A549 (cell line): ENCODE results near the gene ADGRG3. TPM values are rescaled to one million over a fixed set of nuclear protein-coding genes. Genes with fewer than 3 reads are reported as not detected.

Experiments used
- ATAC-seq, 2 experiments: fragments of 200-7000 bp in 1 of 2; fragments of >200 bp in 1 of 2; cut with Nextera tagmentation in 1 of 2; cut with Tn5 transposase in 1 of 2; 3 replicates each; pipeline versions ENCODE4 v1.8.0 to v1.9.1; 2018 to 2020; ENCODE audit warnings: mild to moderate bottlenecking in 1 of 2, moderate library complexity in 1 of 2
- CTCF ChIA-PET: fragments of 300-600 bp; sonication (Branson Sonifier 250); formaldehyde crosslinking; extraction: SDS; loops from one replicate; lab custom pipeline; 2021; ENCODE audit warnings: antibody characterized with exemption, inconsistent platforms; lab: Yijun Ruan, JAX
- POLR2A ChIA-PET: fragments of 350-600 bp; formaldehyde crosslinking; extraction: SDS; loops from one replicate; lab custom pipeline; 2021; ENCODE audit warnings: antibody characterized with exemption, inconsistent platforms; lab: Yijun Ruan, JAX
- DNase-seq, 2 experiments: peaks; one replicate each; pipeline versions ENCODE4 v3.0.0 to v3.0.0-alpha.2; 2011 to 2016; ENCODE audit warnings: low read depth in 1 of 2, low spot score in 1 of 2
- FAIRE-seq: peaks from 2 replicates; lab custom pipeline; 2011; peaks lifted over from hg19 to GRCh38; lab: Jason Lieb, UNC
- H3K27ac ChIP-seq, 2 experiments: fragments of >200 bp; sonication (Bioruptor Twin); formaldehyde crosslinking; 3 replicates each; pipeline ENCODE4 v1.5.1; 2016 to 2017
- H3K4me1 ChIP-seq: fragments of >200 bp; sonication (Bioruptor Twin); formaldehyde crosslinking; 3 replicates; pipeline ENCODE4 v1.6.1; 2016
- H3K4me2 ChIP-seq: fragments of >200 bp; sonication (Bioruptor Twin); formaldehyde crosslinking; 3 replicates; pipeline ENCODE4 v1.6.1; 2016
- H3K4me3 ChIP-seq: fragments of >200 bp; sonication (Bioruptor Twin); formaldehyde crosslinking; 3 replicates; pipeline ENCODE4 v1.5.1; 2016
- H3K9me3 ChIP-seq: fragments of >200 bp; sonication (Bioruptor Twin); formaldehyde crosslinking; 3 replicates; pipeline ENCODE4 v1.6.1; 2016
- ATOH8 ChIP-seq: fragments of 250-450 bp; sonication (Bioruptor Pico); IDR thresholded peaks from 2 replicates; pipeline ENCODE4 v1.5.0; 2020; ENCODE audit warnings: low read depth, mild to moderate bottlenecking, moderate library complexity
- CBX2 ChIP-seq: fragments of 200-600 bp; sonication (generic); IDR thresholded peaks from 2 replicates; pipeline ENCODE4 v1.6.1; 2016; ENCODE audit warnings: low read depth, mild to moderate bottlenecking, borderline replicate concordance
- CBX8 ChIP-seq: fragments of 200-600 bp; sonication (generic); IDR thresholded peaks from 2 replicates; pipeline ENCODE4 v1.6.1; 2016
- CHD4 ChIP-seq: fragments of 200-600 bp; sonication (generic); IDR thresholded peaks from 2 replicates; pipeline ENCODE4 v1.6.1; 2016; ENCODE audit warnings: antibody characterized with exemption, mild to moderate bottlenecking, borderline replicate concordance
- E2F6 ChIP-seq: IDR thresholded peaks from 2 replicates; pipeline ENCODE4 v1.6.1; 2012; ENCODE audit warnings: low read depth, borderline replicate concordance
- EHF ChIP-seq: fragments of 250-450 bp; sonication (Bioruptor Pico); IDR thresholded peaks from 2 replicates; pipeline ENCODE4 v1.5.0; 2020; ENCODE audit warnings: mild to moderate bottlenecking
- FOSB ChIP-seq: fragments of 250-450 bp; sonication (Bioruptor Pico); IDR thresholded peaks from 2 replicates; pipeline ENCODE4 v1.5.0; 2020; ENCODE audit warnings: mild to moderate bottlenecking, moderate library complexity
- FOSL2 ChIP-seq, 2 experiments: fragments of 450-650 bp in 1 of 2; fragments of >200 bp in 1 of 2; sonication (Bioruptor Twin) in 1 of 2; formaldehyde crosslinking; IDR thresholded peaks; 2 replicates each; pipeline versions ENCODE4 v1.5.0 to v1.6.1; 2016 to 2020; ENCODE audit warnings: mild to moderate bottlenecking in 1 of 2, moderate library complexity in 1 of 2
- HDAC2 ChIP-seq: fragments of 200-600 bp; sonication (generic); IDR thresholded peaks from 2 replicates; pipeline ENCODE4 v1.6.1; 2016
- HOXB13 ChIP-seq: fragments of 250-450 bp; sonication (Bioruptor Pico); IDR thresholded peaks from 2 replicates; pipeline ENCODE4 v1.5.0; 2020; ENCODE audit warnings: low read depth, mild to moderate bottlenecking, moderate library complexity
- JUNB ChIP-seq: fragments of >200 bp; sonication (Bioruptor Twin); formaldehyde crosslinking; IDR thresholded peaks from 2 replicates; pipeline ENCODE4 v1.6.1; 2016
- KDM1A ChIP-seq: fragments of 200-600 bp; sonication (generic); IDR thresholded peaks from 2 replicates; pipeline ENCODE4 v1.6.1; 2016; ENCODE audit warnings: low read depth, mild to moderate bottlenecking
- KDM5A ChIP-seq: fragments of 200-600 bp; sonication (generic); IDR thresholded peaks from 2 replicates; pipeline ENCODE4 v1.6.1; 2016; ENCODE audit warnings: antibody characterized with exemption, mild to moderate bottlenecking
- MAZ ChIP-seq: fragments of 150-350 bp; IDR thresholded peaks from 2 replicates; pipeline ENCODE4 v1.6.1; 2014; ENCODE audit warnings: antibody characterized with exemption, low read depth, low read length, borderline replicate concordance
- NR3C1 ChIP-seq: fragments of >200 bp; sonication (Bioruptor Twin); formaldehyde crosslinking; IDR thresholded peaks from 3 replicates; pipeline ENCODE4 v1.6.1; 2017
- POLR2AphosphoS2 ChIP-seq: conservative IDR thresholded peaks from 2 replicates; pipeline ENCODE4 v1.6.1; 2012; ENCODE audit warnings: low read length, improper control_type of control experiment, inconsistent platforms
- RAD21 ChIP-seq, 2 experiments: fragments of >200 bp in 1 of 2; sonication (Bioruptor Twin) in 1 of 2; formaldehyde crosslinking in 1 of 2; IDR thresholded peaks in 1 of 2; conservative IDR thresholded peaks in 1 of 2; 2 replicates in 1 of 2; 3 replicates in 1 of 2; pipeline ENCODE4 v1.6.1; 2012 to 2018; ENCODE audit warnings: inconsistent platforms in 1 of 2
- RARB ChIP-seq: fragments of 250-450 bp; sonication (Bioruptor Pico); IDR thresholded peaks from 2 replicates; pipeline ENCODE4 v1.8.0; 2021; ENCODE audit warnings: mild to moderate bottlenecking, moderate library complexity
- RCOR1 ChIP-seq: fragments of 150-350 bp; IDR thresholded peaks from 2 replicates; pipeline ENCODE4 v1.6.1; 2014; ENCODE audit warnings: antibody characterized with exemption, low read length, low read depth
- ZSCAN20 ChIP-seq: fragments of 250-450 bp; sonication (Bioruptor Pico); IDR thresholded peaks from 2 replicates; pipeline ENCODE4 v1.8.0; 2022; ENCODE audit warnings: mild to moderate bottlenecking, moderate library complexity
- WGBS: methylation state at CpG from one replicate; pipeline ENCODE4 v1.1.6; 2017; ENCODE audit errors: missing lambda C conversion rate; 5-methylcytosine and 5-hydroxymethylcytosine counted together
- polyA plus RNA-seq, 4 experiments: library from polyadenylated mRNA; depleted of rRNA in 3 of 4; stranded (reverse); fragments of >200 nt; fragmentation: RNase III in 1 of 4; extraction: RNeasy Plus Mini Kit Qiagen cat#74134 plus additional on column Dnase treatment in 1 of 4; gene quantifications; 2 replicates in 3 of 4; 3 replicates in 1 of 4; pipeline ENCODE4 v1.2.3, GENCODE V29; 2011 to 2017
- TF ChIP-seq, protein P1 (sequence below): fragments of 450-650 bp; IDR thresholded peaks from 2 replicates; pipeline ENCODE4 v1.6.1; 2014; ENCODE audit warnings: antibody characterized with exemption
- TF ChIP-seq, protein P2 (sequence below): IDR thresholded peaks from 2 replicates; pipeline ENCODE4 v1.6.1; 2012
- TF ChIP-seq, protein P3 (sequence below): fragments of >200 bp; sonication (Bioruptor Twin); formaldehyde crosslinking; IDR thresholded peaks from 3 replicates; pipeline ENCODE4 v1.6.1; 2016

The ADGRG3 gene
- polyA plus RNA-seq, 2 of the 4 experiments (the other 2 are of a cell fraction) = 0.25 to 0.45 TPM

GRCh38 chr16:57685633-57686032, 17.5 kb downstream of the ADGRG3 start:
- WGBS = 84% methylated on average over 11 of the region's 11 CpGs
- no peak overlapping the region for H3K4me3 ChIP-seq
- DNase-seq = no peak
- H3K4me2 ChIP-seq = no peak overlapping the region
- no peaks in the 10 kb centered on the region for H3K9me3 ChIP-seq
- CTCF ChIA-PET = interaction anchor here (0.6 to 6.0 kb wide), 8 partner anchors 13 to 80 kb away, joined by 3 to 34 read pairs (median 4); no protein-coding TSS in a partner anchor
- TF ChIP-seq NR3C1 (no peak), ATOH8 (CRISPR knock-in tag) (no peak), RCOR1 (no peak), HDAC2 (no peak), JUNB (no peak), CBX2 (no peak), FOSL2 (IDR thresholded peaks at IDR 0.05) (no peak), FOSL2 (CRISPR knock-in tag; IDR thresholded peaks at IDR 0.05) (no peak), CBX8 (no peak), RARB (no peak)
- no peak for FAIRE-seq
- POLR2A ChIA-PET = no interaction called here
- no peak overlapping the region for H3K27ac ChIP-seq
- H3K4me1 ChIP-seq = peaks cover 12% of the 10 kb centered on the region
- ATAC-seq = no peak

DNA sequence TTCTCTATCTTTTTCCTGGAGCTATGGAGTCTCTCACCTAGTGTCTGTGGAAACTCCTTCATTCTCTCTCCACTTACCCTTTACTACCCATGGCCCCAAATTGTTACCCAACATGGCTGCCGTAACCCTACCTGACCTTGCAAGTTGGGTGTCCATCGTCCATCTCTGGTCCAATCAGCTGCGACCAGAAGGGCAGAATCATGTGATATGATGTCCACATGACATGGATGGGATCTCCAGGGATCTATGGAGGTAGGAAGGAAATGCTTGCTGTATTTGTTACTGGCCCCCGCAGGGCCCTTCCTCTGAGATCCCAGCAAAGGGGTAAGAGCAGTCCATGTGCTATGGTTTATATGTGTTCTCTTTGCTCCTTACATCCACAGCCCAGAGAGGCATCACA, 18.5 kb downstream of the ADGRG3 start:
- H3K4me3 ChIP-seq = no peak overlapping the region
- CTCF ChIA-PET = interaction anchor here (0.6 to 2.3 kb wide), 6 partner anchors 15 to 386 kb away, joined by 3 to 6 read pairs (median 3); no protein-coding TSS in a partner anchor
- no peak for FAIRE-seq
- POLR2A ChIA-PET = no interaction called here
- 64% methylated on average over 4 of the region's 4 CpGs for WGBS
- H3K4me1 ChIP-seq = peaks cover 12% of the 10 kb centered on the region
- H3K9me3 ChIP-seq = no peaks in the 10 kb centered on the region
- peak in 1 of 2 experiments; percentile 70 for DNase-seq
- ATAC-seq = no peak
- H3K4me2 ChIP-seq = no peak overlapping the region
- H3K27ac ChIP-seq = no peak overlapping the region
- TF ChIP-seq FOSB = no peak
- TF ChIP-seq, protein P1, sequence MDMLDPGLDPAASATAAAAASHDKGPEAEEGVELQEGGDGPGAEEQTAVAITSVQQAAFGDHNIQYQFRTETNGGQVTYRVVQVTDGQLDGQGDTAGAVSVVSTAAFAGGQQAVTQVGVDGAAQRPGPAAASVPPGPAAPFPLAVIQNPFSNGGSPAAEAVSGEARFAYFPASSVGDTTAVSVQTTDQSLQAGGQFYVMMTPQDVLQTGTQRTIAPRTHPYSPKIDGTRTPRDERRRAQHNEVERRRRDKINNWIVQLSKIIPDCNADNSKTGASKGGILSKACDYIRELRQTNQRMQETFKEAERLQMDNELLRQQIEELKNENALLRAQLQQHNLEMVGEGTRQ = peak; percentile 45; the same call in 1 of the 2 replicates
- no peak for TF ChIP-seq POLR2AphosphoS2
- TF ChIP-seq, protein P2, sequence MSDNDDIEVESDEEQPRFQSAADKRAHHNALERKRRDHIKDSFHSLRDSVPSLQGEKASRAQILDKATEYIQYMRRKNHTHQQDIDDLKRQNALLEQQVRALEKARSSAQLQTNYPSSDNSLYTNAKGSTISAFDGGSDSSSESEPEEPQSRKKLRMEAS = no peak

GRCh38 chr16:57687363-57687929, 19.3 kb downstream of the ADGRG3 start:
- 61% methylated on average over 3 of the region's 3 CpGs for WGBS

More at GRCh38 chr16:57687363-57687929, 19.3 kb downstream of the ADGRG3 start:
- TF ChIP-seq, protein P3, sequence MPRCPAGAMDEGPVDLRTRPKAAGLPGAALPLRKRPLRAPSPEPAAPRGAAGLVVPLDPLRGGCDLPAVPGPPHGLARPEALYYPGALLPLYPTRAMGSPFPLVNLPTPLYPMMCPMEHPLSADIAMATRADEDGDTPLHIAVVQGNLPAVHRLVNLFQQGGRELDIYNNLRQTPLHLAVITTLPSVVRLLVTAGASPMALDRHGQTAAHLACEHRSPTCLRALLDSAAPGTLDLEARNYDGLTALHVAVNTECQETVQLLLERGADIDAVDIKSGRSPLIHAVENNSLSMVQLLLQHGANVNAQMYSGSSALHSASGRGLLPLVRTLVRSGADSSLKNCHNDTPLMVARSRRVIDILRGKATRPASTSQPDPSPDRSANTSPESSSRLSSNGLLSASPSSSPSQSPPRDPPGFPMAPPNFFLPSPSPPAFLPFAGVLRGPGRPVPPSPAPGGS = no peak
- TF ChIP-seq EHF (no peak), HOXB13 (no peak), RAD21 (conservative IDR thresholded peaks at IDR 0.05 in 1 of 2, IDR thresholded peaks at IDR 0.05 in 1 of 2) (no peak), KDM1A (no peak), ZSCAN20 (no peak), KDM5A (no peak), POLR2AphosphoS2 (no peak), MAZ (no peak), E2F6 (no peak), CHD4 (no peak)
- H3K4me1 ChIP-seq = peaks cover 12% of the 10 kb centered on the region
- ATAC-seq = no peak
- no peaks in the 10 kb centered on the region for H3K9me3 ChIP-seq
- no peak for FAIRE-seq
- H3K4me2 ChIP-seq = no peak overlapping the region
- ChIA-PET POLR2A (no interaction called here), CTCF (interaction anchor here (1.0 to 2.3 kb wide), 3 partner anchors 38 to 387 kb away, joined by 3 to 6 read pairs (median 3); no protein-coding TSS in a partner anchor)
- no peak overlapping the region for H3K27ac ChIP-seq
- no peak overlapping the region for H3K4me3 ChIP-seq
- DNase-seq = no peak
